ENCODE results near the gene TRAPPC2L.

TRAPPC2L gene

GRCh38 chr16:88843256-88843655, 13.7 kb upstream of the TRAPPC2L start:
- Mint-ChIP-seq H3K4me3 (no peak overlapping the region), H3K27me3 (ENCODE audit: low read depth, poor library complexity) (no peaks in the 10 kb centered on the region), H3K27ac (peak overlapping the region; percentile 77), H3K36me3 (ENCODE audit: low read depth) (no peaks in the 10 kb centered on the region), H3K9me3 (no peaks in the 10 kb centered on the region), H3K4me1 (peaks cover 8% of the 10 kb centered on the region)
- no peak for TF ChIP-seq CTCF (IDR thresholded peaks at IDR 0.05)
- DNase-seq: no peak

GRCh38 chr16:88844419-88845036, 12.4 kb upstream of the TRAPPC2L start:
- Mint-ChIP-seq H3K4me3 (no peak overlapping the region), H3K9me3 (no peaks in the 10 kb centered on the region), H3K36me3 (ENCODE audit: low read depth) (no peaks in the 10 kb centered on the region), H3K27me3 (ENCODE audit: low read depth, poor library complexity) (no peaks in the 10 kb centered on the region), H3K4me1 (peaks cover 8% of the 10 kb centered on the region), H3K27ac (peak overlapping the region; percentile 83)
- peak; percentile 18 for TF ChIP-seq CTCF (IDR thresholded peaks at IDR 0.05)
- no peak for DNase-seq

- H3K4me1 Mint-ChIP-seq: peaks cover 8% of the 10 kb centered on the region
These were observed 10.8 kb upstream of the TRAPPC2L start for GRCh38 chr16:88846088-88846487.

GRCh38 chr16:88847654-88848053, 9.3 kb upstream of the TRAPPC2L start:
- no peak for TF ChIP-seq CTCF (IDR thresholded peaks at IDR 0.05)
- Mint-ChIP-seq H3K27ac (peak overlapping the region; percentile 32), H3K4me3 (no peak overlapping the region), H3K4me1 (peaks cover 8% of the 10 kb centered on the region), H3K27me3 (ENCODE audit: low read depth, poor library complexity) (no peaks in the 10 kb centered on the region), H3K36me3 (ENCODE audit: low read depth) (peaks cover 18% of the 10 kb centered on the region), H3K9me3 (no peaks in the 10 kb centered on the region)
- no peak for DNase-seq

More at GRCh38 chr16:88846088-88846487, 10.8 kb upstream of the TRAPPC2L start:
- H3K4me3 Mint-ChIP-seq: no peak overlapping the region
- H3K9me3 Mint-ChIP-seq: no peaks in the 10 kb centered on the region
- TF ChIP-seq CTCF (IDR thresholded peaks at IDR 0.05): no peak
- H3K27ac Mint-ChIP-seq: no peak overlapping the region
- no peaks in the 10 kb centered on the region for H3K27me3 Mint-ChIP-seq (ENCODE audit: low read depth, poor library complexity)
- H3K36me3 Mint-ChIP-seq (ENCODE audit: low read depth): peaks cover 3% of the 10 kb centered on the region
- DNase-seq: no peak

GRCh38 chr16:88848557-88848956, 8.4 kb upstream of the TRAPPC2L start:
- DNase-seq: no peak
- H3K4me3 Mint-ChIP-seq: no peak overlapping the region
- peaks cover 8% of the 10 kb centered on the region for H3K4me1 Mint-ChIP-seq
- H3K27me3 Mint-ChIP-seq (ENCODE audit: low read depth, poor library complexity): no peaks in the 10 kb centered on the region
- peaks cover 18% of the 10 kb centered on the region for H3K36me3 Mint-ChIP-seq (ENCODE audit: low read depth)
- no peak overlapping the region for H3K27ac Mint-ChIP-seq
- TF ChIP-seq CTCF (IDR thresholded peaks at IDR 0.05): no peak
- no peaks in the 10 kb centered on the region for H3K9me3 Mint-ChIP-seq

GRCh38 chr16:88850531-88851199, 6.3 kb upstream of the TRAPPC2L start:
- peaks cover 8% of the 10 kb centered on the region for H3K4me1 Mint-ChIP-seq
- H3K36me3 Mint-ChIP-seq (ENCODE audit: low read depth): peaks cover 18% of the 10 kb centered on the region
- no peak for TF ChIP-seq CTCF (IDR thresholded peaks at IDR 0.05)
- no peaks in the 10 kb centered on the region for H3K9me3 Mint-ChIP-seq
- no peak for DNase-seq
- H3K4me3 Mint-ChIP-seq: no peak overlapping the region
- no peaks in the 10 kb centered on the region for H3K27me3 Mint-ChIP-seq (ENCODE audit: low read depth, poor library complexity)
- no peak overlapping the region for H3K27ac Mint-ChIP-seq
